Muscle layer of colon (tissue), 2 donors: ENCODE results near the gene VPS11.
"Not testable (repeated sequence)": the region's sequence is repeated elsewhere in the genome, so short reads cannot be mapped to it uniquely, and the experiment has no call there.

Source experiments
- H3K27ac ChIP-seq: one replicate; pipeline ENCODE4 v1.7.0; 2013; ENCODE audit warnings: low read depth, mild to moderate bottlenecking, low read length, moderate library complexity
- H3K27me3 ChIP-seq, 2 donors: one replicate each; pipeline ENCODE4 v1.7.0; 2013; ENCODE audit warnings: low read length in 2 of 2, mild to moderate bottlenecking in 2 of 2; ENCODE audit not compliant: insufficient read depth in 2 of 2, control insufficient read depth in 1 of 2
- H3K36me3 ChIP-seq: one replicate; pipeline ENCODE4 v1.7.0; 2013; ENCODE audit warnings: mild to moderate bottlenecking, low read length; ENCODE audit not compliant: insufficient read depth
- H3K4me1 ChIP-seq: one replicate; pipeline ENCODE4 v1.7.0; 2013; ENCODE audit warnings: mild to moderate bottlenecking, low read length; ENCODE audit not compliant: insufficient read depth
- H3K4me3 ChIP-seq, 2 donors: one replicate each; pipeline ENCODE4 v1.7.0; 2013; ENCODE audit warnings: low read length in 2 of 2, low read depth in 1 of 2, mild to moderate bottlenecking in 1 of 2, moderate library complexity in 1 of 2
- H3K9ac ChIP-seq: one replicate; pipeline ENCODE4 v1.7.0; 2013; ENCODE audit warnings: low read length
- H3K9me3 ChIP-seq: one replicate; pipeline ENCODE4 v1.7.0; 2013; ENCODE audit warnings: mild to moderate bottlenecking, low read length
- donor health status: abdominal sarcoma.
- donor health status: Adenocarcinoma of cecum.

Gene VPS11

GRCh38 chr11:119027561-119028345, 39.9 kb upstream of the VPS11 start:
- Histone ChIP-seq H3K9ac (no peak overlapping the region), H3K27me3 (no peaks in the 10 kb centered on the region), H3K9me3 (no peaks in the 10 kb centered on the region), H3K4me3 (no peak overlapping the region), H3K36me3 (peaks cover 37% of the 10 kb centered on the region), H3K4me1 (peaks cover 13% of the 10 kb centered on the region), H3K27ac (no peak overlapping the region)

DNA sequence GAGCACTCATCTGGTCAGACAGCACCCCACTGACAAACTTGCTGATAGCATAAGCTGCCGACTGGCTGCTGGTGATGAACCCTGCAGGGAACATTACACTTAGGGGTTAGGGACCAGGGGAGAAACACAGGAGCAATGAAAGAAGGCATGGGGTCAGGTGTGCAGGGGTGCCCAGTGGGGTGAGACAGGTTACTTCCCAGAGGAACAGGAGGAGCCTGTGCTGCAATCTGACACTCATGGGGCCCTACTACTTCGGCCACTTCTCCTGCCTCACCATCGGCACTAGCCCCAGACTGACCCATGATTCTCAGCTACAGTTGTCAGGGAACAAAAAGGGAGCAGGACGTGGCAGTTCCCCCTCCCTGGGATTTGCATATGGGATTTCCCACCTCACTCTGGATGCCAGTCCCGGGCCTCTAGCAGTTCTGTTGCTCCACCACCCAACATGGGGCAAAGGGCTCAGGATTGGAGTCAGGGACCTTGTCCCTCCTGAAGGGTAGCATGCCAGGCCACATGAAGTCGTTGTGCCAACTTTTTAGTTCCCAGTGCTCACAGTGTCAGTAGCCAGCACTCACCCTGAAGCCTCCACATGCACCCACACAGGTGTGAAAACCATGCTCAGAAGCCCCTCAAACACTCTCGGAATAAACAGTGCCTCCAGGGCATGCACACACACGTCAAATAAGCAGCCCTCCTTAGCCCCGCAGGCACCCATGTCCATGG, 39.1 kb upstream of the VPS11 start:
- Histone ChIP-seq H3K4me1 (peaks cover 13% of the 10 kb centered on the region), H3K9me3 (no peaks in the 10 kb centered on the region), H3K27ac (no peak overlapping the region), H3K9ac (no peak overlapping the region), H3K36me3 (peaks cover 29% of the 10 kb centered on the region), H3K4me3 (no peak overlapping the region), H3K27me3 (no peaks in the 10 kb centered on the region)

GRCh38 chr11:119029069-119029339, 38.6 kb upstream of the VPS11 start:
- H3K27ac ChIP-seq: no peak overlapping the region
- H3K4me3 ChIP-seq: no peak overlapping the region
- H3K9ac ChIP-seq: no peak overlapping the region

GRCh38 chr11:119029340-119030028, 38.1 kb upstream of the VPS11 start:
- Histone ChIP-seq H3K36me3 (peaks cover 19% of the 10 kb centered on the region), H3K9me3 (no peaks in the 10 kb centered on the region), H3K27ac (peak overlapping the region; percentile 91), H3K27me3 (no peaks in the 10 kb centered on the region), H3K9ac (no peak overlapping the region), H3K4me3 (peak overlapping the region; percentile 71 to 80), H3K4me1 (peaks cover 13% of the 10 kb centered on the region)

More at GRCh38 chr11:119029069-119029339, 38.6 kb upstream of the VPS11 start:
- H3K36me3 ChIP-seq: peaks cover 24% of the 10 kb centered on the region
- no peaks in the 10 kb centered on the region for H3K27me3 ChIP-seq
- H3K4me1 ChIP-seq: peaks cover 13% of the 10 kb centered on the region
- no peaks in the 10 kb centered on the region for H3K9me3 ChIP-seq

GRCh38 chr11:119030029-119030328, 37.6 kb upstream of the VPS11 start:
- Histone ChIP-seq H3K36me3 (peaks cover 17% of the 10 kb centered on the region), H3K9ac (peak overlapping the region; percentile 74), H3K4me1 (peaks cover 13% of the 10 kb centered on the region), H3K27me3 (no peaks in the 10 kb centered on the region), H3K27ac (peak overlapping the region; percentile 91), H3K4me3 (peak overlapping the region; percentile 71 to 80), H3K9me3 (no peaks in the 10 kb centered on the region)

GRCh38 chr11:119030329-119031047, 37.1 kb upstream of the VPS11 start, which contains the start of gene SLC37A4:
TSS of gene SLC37A4 (minus strand) at chr11:119030877.
- Histone ChIP-seq H3K36me3 (peaks cover 11% of the 10 kb centered on the region), H3K27me3 (no peaks in the 10 kb centered on the region), H3K4me3 (peak within 1 kb of the TSS; percentile 71 to 80), H3K27ac (peak within 1 kb of the TSS; percentile 91), H3K4me1 (peaks cover 13% of the 10 kb centered on the region), H3K9ac (peak within 1 kb of the TSS; percentile 74), H3K9me3 (no peaks in the 10 kb centered on the region)

DNA sequence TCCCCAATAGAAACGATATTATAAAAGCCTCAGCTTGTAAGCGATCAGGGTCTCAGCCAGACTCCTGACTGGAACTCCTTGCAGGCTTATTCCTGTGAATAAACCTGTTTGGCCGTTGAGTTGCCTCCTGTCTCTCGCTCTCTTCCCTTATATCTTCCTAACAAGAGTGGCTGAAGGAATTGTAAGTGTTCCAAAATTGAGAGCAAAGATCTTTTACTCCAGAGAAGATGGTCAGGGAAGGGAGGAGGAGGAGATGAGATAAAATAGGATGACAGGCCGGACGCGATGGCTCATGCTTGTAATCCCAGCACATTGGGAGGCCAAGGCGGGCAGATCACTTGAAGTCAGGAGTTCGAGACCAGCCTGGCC, 35.7 kb upstream of the VPS11 start:
- H3K9me3 ChIP-seq: no peaks in the 10 kb centered on the region
- peaks cover 8% of the 10 kb centered on the region for H3K36me3 ChIP-seq
- no peak overlapping the region for H3K4me3 ChIP-seq
- no peaks in the 10 kb centered on the region for H3K27me3 ChIP-seq
- H3K9ac ChIP-seq: no peak overlapping the region
- H3K27ac ChIP-seq: no peak overlapping the region
- H3K4me1 ChIP-seq: peaks cover 13% of the 10 kb centered on the region

- H3K27ac ChIP-seq, H3K9me3 ChIP-seq, H3K9ac ChIP-seq, H3K27me3 ChIP-seq, H3K4me3 ChIP-seq, H3K36me3 ChIP-seq: not testable (repeated sequence)
- peaks cover 13% of the 10 kb centered on the region for H3K4me1 ChIP-seq
These were observed 34.2 kb upstream of the VPS11 start for GRCh38 chr11:119033421-119033820.

- Histone ChIP-seq H3K36me3 (no peaks in the 10 kb centered on the region), H3K27me3 (no peaks in the 10 kb centered on the region), H3K4me3 (no peak overlapping the region), H3K4me1 (peaks cover 3% of the 10 kb centered on the region), H3K9ac (no peak overlapping the region), H3K27ac (no peak overlapping the region), H3K9me3 (no peaks in the 10 kb centered on the region)
These were observed 32.8 kb upstream of the VPS11 start for GRCh38 chr11:119034813-119035212.

DNA sequence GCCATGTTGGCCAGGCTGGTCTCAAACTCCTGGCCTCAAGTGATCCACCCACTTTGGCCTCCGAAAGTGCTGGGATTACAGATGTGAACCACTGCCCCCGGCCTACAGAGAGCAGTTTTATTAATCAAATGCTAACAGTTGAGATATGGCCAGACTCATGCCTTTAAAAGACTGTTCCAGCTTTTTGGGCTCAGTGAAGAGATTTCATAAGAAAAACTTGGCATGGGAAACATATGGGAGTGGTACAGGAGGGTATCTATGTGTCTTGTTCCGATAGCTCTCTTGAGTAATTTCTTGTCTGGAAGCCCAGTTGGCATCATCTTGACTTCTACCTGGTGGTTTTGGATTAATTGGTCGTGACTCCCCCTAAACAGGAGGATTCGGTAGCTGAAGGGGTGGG, 28.7 kb upstream of the VPS11 start:
- Histone ChIP-seq H3K36me3 (no peaks in the 10 kb centered on the region), H3K27ac (no peak overlapping the region), H3K9me3 (no peaks in the 10 kb centered on the region), H3K9ac (no peak overlapping the region), H3K27me3 (no peaks in the 10 kb centered on the region), H3K4me3 (no peak overlapping the region), H3K4me1 (no peaks in the 10 kb centered on the region)

- not testable (repeated sequence) for H3K27ac ChIP-seq, H3K36me3 ChIP-seq, H3K27me3 ChIP-seq, H3K4me3 ChIP-seq, H3K9me3 ChIP-seq, H3K4me1 ChIP-seq, H3K9ac ChIP-seq
These were observed 28.1 kb upstream of the VPS11 start for GRCh38 chr11:119039471-119039870.
